ENCODE measurements around the gene PRKAG1.

PRKAG1 gene

GRCh38 chr12:48980389-48980952 is 38.1 kb downstream of the PRKAG1 start:
- no peak for DNase-seq

DNA sequence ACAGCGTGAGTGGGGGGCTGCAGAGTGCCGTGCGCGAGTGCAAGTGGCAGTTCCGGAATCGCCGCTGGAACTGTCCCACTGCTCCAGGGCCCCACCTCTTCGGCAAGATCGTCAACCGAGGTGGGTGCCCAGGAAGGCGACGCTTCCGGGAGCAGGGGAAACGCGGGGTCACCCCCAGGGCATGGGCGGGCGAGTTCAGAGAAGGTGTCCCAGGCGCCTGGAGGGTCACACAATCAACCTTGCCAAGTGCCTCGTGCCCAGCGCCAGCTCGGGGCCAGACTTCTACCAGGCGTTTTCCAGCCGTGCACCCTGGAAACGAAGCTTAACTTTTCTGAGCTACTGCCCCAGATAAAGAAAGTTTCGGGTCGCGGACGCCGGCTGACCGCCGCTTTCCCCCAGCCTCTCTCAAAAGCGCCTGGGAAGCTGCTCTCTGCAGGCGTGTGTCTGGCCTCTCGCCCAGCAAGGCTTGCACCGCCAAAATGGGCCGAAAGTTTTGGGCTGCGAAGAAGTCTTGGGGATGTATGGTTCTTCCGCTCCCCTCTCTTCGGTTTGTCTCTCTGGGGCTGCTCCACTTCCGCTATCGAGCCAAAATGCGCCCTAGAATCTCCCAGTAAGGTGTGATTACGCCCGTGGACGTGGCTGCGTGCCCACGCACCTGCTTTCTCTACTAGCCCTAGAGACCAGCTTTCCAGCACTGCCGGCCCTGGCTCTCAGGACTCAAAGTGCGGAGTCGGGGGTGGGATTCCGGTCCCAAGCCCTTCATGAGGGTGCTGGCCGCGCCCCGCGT is 38.8 kb downstream of the PRKAG1 start:
- DNase-seq: no peak

DNA sequence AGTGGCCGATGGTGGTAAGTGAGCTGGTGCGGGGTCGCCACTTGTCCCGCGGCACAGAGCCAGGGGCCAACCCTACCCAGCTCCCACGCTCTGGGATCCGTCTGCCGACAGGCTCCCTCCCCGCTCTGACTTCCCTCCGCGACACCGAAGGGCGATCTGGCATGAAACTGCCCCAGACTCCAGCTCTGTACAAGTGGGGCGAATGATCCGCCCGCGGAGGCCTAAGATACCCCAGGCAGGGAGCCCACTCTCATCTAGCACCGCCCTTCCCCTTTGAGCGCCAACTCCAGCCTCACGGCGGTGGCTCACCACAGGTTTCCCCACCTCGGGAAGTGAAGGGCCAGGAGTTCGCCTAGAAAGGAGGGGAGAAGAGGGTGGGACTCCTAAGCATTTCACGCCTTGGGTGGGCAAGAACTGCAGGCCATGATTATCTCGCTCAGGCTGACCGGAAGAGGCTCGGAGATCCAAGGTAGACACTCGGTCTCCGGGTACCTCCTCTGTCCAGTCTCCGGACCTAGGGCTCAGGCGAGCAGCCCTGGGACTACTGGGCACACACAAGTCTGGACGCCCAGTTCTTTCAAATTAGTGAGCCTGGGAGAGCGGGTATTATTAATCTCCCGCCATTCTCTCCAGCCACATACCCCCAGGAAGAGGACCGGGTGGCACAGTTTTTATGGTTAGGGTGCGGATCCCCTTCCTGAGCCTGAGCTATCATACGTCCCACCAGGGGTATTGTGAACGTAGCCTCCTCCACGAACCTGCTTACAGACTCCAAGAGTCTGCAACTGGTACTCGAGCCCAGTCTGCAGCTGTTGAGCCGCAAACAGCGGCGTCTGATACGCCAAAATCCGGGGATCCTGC is 39.6 kb downstream of the PRKAG1 start:
- no peak for DNase-seq

DNA sequence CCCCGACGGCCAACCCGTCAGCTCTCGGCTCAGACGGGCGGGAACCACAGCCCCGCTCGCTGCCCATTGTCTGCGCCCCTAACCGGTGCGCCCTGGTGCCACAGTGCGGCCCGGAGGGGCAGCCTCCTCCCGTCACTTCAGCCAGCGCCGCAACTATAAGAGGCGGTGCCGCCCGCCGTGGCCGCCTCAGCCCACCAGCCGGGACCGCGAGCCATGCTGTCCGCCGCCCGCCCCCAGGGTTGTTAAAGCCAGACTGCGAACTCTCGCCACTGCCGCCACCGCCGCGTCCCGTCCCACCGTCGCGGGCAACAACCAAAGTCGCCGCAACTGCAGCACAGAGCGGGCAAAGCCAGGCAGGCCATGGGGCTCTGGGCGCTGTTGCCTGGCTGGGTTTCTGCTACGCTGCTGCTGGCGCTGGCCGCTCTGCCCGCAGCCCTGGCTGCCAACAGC is 40.3 kb downstream of the PRKAG1 start, which contains the start of gene WNT1:
WNT1 (plus strand) TSS at position 32 of the 450 bp plus-strand sequence; CDS start at position 361, 329 bp downstream.
- DNase-seq: no peak

DNA sequence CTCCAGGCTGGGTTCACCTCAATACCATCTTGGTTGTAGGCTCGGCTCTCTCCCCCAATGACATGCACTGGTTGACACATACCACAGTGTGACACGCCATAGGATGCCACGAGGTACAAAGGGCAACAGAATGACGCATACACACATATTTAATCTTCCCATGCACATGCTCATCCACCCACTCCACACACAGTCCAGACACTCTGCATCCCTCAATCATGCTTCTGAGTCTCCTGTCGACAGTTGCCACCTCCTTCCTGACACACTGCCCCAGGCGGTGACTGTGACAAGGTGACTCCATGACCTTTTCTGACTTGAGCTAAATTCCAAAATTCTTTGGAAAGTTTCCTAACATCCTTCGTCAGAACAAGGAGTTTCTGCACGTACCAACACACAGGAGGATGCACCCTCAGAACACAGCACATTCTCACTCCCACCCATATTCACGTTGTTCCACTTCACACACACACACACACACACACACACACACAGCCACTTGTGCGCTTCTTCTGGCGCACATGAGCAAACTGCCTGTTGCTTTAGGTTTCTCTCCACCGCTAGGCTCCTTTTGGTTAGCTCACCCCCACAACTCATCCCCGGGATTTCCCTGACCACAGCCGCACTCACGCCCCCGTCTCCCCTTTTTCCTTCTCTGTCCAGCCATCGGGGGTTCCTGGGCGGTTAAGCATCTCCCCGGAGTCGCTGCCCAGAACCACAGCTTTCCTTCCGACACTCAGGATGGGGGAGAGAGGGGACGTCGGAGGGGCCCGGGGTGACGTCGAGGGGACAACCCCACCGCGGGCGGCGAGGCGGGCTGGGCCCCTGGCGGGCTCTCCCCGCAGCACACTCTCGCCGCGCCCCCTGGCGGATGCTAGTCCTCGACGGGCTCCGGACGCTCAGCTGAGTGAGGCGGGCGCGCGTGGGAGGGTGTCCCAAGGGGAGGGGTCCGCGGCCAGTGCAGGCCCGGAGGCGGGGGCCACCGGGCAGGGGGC is 41.0 kb downstream of the PRKAG1 start:
- DNase-seq: peak; percentile 83

DNA sequence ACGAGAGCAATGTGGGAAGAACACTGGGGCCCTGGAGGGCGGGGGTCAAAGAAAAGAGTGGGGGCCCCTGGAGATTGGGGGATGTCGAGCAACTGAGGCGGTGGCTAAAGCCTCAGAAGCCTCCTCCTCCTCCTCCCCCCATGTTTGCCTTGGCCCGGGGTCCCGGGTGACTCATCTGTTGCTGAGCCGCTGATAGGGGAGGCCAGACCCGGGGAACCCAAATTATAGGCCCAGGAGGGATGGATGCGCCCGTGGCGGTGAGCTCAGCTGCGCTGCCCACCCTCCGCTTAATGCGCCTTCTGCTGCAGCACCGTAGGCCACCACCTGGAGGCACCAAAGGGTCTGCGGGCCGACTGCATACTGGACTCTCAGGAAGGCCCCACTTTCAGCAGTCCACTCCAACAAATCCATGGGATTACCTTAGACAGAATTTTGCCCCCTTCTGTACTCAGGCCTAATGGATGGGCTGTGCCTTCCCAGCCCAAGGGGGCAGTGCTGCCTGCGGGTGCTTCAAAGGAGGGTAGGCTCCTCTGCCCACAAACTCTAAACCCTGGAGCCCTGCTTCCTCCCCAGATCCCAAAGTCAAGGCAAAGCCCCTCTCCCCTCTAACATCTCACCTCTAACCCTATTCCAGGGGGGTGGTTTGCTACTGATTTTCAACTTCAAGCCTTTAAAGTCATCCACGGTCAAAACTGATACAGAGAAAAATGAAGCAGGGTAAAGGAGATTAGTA is 44.5 kb downstream of the PRKAG1 start:
- DNase-seq: peak; percentile 37

DNA sequence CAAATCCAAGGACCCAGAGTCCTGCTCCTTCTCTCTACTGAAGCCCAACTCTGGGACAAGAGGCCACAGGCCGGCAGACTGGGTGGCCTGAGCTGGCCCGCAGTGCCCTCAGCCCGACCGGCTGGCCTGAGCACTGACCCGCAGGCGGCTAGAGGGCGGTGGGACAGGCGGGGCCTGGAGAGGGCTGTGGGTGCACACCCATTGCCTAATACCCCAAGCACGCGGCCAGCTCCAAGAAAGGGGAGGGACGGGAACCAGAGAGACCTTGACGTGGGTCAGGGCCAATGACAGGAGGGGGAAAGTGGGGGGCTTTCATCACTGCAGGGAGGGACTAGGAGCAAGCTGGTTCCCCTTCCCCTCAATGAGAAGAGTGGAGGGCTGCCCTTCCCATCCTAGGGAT is 45.0 kb downstream of the PRKAG1 start:
- DNase-seq: no peak

GRCh38 chr12:48972952-48973483 is 45.6 kb downstream of the PRKAG1 start:
- no peak for DNase-seq

DNA sequence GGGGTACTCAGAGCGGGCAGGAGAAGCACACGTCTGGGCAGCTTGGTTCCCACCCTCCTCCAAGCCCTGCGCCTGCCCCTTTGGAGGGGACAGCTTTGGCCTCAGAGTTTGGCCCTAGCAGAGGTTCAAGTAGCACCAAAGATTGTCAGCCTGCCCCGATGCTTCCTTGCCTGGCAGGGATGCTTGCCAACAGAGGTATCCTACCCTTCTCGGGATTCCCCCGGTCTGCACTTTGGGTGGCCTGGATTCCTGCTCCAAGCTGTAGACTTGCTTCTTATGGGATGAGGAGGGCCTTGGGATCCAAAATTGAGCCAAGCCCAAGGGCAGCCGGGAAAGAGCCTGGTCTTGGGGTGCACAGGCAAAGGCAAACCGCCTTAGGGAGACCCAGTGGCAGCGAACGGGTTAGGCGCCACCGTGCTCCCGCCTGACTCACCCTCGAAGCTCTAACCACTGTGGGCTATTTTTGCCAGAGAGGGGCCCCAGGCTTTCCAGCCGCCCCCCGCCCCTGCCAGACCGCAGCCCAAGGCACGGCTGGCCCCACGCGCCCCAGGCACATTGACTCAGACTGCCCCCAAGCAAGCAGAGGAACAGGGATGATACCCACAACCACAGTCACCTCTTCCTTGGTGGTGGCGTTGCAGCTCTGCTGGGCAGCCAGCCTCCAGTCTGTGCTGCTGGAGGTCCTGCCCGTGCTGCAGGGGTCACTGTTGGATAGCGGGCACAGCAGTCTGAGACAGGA is 46.2 kb downstream of the PRKAG1 start:
- DNase-seq: peak; percentile 16

- no peak for DNase-seq
These were observed 47.8 kb downstream of the PRKAG1 start for GRCh38 chr12:48970702-48971334.

GRCh38 chr12:48969833-48970701 is 48.5 kb downstream of the PRKAG1 start:
- peak; percentile 57 for DNase-seq

DNA sequence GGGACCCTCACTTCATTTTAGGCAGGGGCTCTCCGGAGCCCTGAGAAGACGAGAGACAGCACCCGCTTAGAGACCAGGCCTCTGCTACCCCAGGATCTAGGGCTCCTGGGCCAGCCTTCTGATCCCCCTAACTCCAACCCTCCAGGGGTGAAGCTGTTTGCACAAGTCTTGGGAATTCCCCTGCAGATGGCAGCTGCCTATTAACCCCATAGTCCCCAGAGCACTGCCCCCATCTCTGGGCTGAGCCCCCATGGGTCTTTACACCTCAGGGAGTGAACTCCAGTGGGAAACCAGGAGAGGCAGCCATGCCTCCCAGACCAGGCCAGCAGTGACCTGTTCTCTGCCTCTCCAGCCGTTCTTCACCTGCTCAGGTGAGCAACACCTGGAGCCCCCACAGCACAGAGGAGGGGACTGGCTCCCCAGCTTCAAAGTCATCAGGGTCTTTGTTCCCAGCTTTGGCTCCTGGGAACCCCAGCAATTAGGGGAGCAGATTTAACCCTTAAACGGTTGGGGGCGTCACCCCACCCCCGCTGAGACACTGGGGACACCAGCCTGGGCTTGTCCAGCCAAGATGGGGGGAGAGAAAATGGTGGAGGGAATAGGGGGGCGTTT is 49.3 kb downstream of the PRKAG1 start:
- no peak for DNase-seq

- DNase-seq: no peak
These were observed 50.1 kb downstream of the PRKAG1 start for GRCh38 chr12:48968467-48968866.

- no peak for DNase-seq
These were observed 50.6 kb downstream of the PRKAG1 start for GRCh38 chr12:48967991-48968390.

- DNase-seq: no peak
These were observed 52.2 kb downstream of the PRKAG1 start for GRCh38 chr12:48966177-48966895.

GRCh38 chr12:48965298-48965838 is 53.2 kb downstream of the PRKAG1 start:
- no peak for DNase-seq

- DNase-seq: no peak
These were observed 56.8 kb downstream of the PRKAG1 start for GRCh38 chr12:48961801-48962200.

All from stimulated activated CD4-positive, alpha-beta T cell treated with anti-CD3 and anti-CD28 coated beads, Interleukin-12 subunit alpha, Interleukin-12 subunit beta, amount 100 ng/mL, for 4 hours (primary cell).